Dermis microvascular lymphatic vessel endothelial cell (primary cell): ENCODE data around the gene NPY4R2. TPM values are rescaled to one million over a fixed set of nuclear protein-coding genes. Genes with fewer than 3 reads are reported as not detected.
"Not testable (repeated sequence)": the region's sequence is repeated elsewhere in the genome, so short reads cannot be mapped to it uniquely, and the experiment has no call there.

Source experiments
- DNase-seq, 2 donors: peaks; one replicate each; pipeline versions ENCODE4 v3.0.0 to v3.0.0-alpha.2; 2010; ENCODE audit warnings: low read depth in 2 of 2
- total RNA-seq: library from RNA; depleted of rRNA; stranded (reverse); fragments of >200 nt; gene quantifications from 2 replicates; pipeline ENCODE4 v1.2.1, GENCODE V29; 2014

Gene NPY4R2
- total RNA-seq, 1 donor from 2014 or later, result not detected

DNA sequence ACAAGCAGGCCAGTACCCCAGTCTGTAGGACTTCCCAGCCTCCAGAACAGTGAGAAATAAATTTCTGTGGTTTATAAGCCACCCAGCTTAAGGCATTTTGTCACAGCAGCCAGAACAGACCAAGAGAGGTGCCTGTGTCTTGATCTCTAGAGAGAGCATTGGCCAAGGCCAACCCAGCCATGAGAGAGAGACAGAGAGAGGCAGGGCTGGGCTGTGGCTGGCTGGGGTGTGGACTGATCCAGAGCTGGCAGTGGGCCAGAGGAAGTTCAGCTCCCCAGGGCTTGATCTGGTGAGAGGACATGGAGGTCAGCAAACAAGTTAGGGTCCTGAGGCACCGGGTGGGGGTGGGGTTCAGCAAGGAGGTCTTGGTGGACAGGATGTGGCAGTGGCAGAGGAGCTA lies 14.4 kb downstream of the NPY4R2 start:
- DNase-seq, result not testable (repeated sequence)

DNA sequence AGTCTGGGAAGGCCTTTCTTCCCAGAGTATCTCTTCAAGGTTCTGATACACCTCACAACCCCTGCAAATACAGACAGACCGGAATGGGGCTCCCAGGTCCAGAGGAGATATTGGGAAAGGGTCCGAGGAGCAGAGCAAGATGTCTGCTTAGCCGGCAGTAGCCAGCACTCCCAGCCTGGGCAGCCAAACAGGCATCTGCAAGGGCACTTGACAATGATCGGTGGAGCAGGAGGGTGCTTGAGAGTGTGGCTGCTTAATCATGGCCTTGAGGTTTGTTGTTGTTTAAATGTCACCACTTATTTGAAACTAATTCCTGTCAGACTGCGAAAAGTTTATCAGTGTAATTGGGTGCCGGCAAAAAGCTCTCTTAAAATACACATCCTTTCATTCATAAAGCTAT lies 15.0 kb downstream of the NPY4R2 start:
- not testable (repeated sequence) for DNase-seq

DNA sequence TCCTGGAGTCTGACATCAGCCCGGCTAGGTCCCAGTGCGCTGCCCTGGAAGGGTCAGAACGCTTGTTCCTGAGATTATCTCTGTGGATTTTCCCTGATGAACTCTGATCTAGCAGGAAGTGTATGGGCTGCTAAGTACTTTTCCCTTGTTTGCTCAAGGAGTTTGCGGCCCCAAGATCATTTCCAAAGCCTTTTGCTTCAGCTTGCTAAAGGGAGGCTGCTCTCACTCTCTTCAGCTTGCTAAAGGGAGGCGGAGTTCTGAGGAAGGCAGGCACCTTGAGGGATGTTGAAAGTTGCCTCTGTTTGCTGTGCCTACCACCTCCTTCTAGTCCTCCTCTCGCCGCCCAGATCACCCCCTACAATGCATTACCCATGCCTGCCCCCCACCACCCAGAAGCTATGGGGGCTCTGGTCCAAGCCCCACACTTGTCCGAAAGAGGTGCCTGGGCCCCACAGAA lies 18.3 kb downstream of the NPY4R2 start:
- DNase-seq, result not testable (repeated sequence)

DNA sequence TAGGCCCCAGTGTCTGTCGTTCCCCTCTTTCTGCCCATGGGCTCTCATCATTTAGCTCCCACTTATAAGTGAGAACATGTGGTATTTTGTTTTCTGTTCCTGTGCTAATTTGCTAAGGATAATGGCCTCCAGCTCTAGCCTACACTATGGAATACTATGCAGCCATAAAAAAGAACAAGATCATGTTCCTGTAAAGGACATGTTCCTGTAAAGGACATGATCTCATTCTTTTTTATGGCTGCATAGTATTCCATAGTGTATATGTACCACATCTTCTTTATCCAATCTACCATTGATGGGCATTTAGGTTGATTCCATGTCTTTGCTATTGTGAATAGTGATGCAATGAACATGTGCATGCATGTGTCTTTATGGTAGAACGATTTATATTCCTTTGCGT lies 19.2 kb downstream of the NPY4R2 start:
- not testable (repeated sequence) for DNase-seq

DNA sequence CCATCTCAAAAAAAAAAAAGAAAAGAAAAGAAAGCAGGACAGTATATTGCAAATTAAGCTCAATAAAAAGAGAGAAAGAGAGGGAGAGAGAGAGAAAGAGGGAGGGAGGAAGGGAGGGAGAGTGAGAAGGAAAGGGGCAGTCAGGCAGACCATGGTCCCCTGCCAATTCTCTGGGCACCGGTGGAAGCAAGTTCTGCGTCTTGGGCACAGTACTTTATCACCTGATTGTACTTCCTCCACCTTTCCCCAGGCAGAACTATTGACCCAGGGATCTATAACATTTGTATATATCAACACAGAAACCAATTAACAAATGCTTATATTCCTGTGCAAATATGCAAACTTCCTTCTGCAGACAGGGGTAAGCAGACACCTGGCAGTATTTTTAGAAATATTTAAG lies 22.4 kb downstream of the NPY4R2 start:
- DNase-seq, result not testable (repeated sequence)

DNA sequence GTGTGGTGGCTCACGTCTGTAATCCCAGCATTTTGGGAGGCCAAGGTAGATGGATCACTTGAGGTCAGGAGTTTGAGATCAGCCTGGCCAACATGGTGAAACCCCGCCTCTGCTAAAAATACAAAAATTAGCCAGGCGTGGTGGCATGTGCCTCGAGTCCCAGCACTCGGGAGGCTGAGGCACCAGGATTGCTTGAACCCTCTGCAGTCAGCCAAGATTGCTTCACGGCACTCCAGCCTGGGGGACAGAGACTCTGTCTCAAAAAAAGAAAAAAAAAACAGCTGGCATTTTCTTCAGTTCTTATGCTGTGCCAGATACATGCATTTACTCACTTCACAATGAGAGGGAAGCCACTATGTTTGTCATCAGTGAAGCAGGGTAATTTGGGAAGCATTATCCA lies 22.9 kb downstream of the NPY4R2 start:
- DNase-seq, result not testable (repeated sequence)

DNA sequence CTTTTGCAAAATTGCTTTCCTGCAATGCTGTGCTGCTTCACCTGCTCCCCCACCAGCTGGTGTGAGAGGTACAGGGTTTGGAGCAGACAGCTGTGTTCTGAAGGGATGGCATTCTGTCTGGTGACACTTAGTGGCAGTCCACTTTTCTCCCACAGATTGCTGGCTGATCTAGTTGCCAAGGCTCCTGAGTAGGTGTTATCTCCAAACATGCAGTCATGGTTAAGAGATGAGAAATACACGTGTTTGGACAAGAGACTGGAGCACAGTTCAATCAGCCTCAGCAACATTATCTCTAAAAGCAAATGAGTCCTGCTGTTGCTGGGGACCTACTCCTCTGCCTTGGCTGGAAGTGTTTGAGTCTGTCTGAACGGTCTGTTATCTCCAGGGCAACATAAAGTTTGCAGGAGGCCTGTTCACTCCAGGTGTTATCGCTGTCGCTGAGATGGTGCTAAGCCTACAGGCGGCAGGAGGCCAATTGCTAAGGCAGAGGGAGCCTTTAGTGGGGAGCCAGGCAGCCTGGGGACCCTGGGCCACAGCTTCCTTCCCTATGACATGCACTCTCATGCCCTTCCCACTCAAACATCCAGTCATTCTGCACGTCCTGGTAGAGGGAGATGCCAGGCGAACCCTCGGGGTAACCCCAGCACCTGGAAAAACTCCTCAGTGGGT lies 24.0 kb downstream of the NPY4R2 start:
- not testable (repeated sequence) for DNase-seq

DNA sequence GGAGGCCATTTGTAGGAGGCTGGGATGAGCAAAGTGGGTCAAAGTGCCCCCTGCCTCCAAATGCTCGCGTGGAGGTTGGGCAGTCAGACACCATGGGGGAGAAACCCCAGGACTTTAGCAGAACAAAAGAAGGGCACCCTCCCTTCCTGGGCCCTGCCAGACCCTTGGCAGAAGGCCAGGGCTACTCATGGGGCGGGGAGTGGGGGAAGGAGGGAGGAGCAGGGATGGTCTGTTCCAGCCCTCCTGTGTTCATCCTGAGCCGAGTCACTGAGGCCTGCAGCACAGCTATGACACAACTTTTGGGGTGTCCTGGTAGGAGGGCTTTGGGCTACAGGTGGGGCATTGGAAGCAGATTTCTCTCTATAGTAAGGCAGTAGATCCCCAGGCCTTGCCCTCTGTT lies 24.9 kb downstream of the NPY4R2 start:
- DNase-seq, result not testable (repeated sequence)

DNA sequence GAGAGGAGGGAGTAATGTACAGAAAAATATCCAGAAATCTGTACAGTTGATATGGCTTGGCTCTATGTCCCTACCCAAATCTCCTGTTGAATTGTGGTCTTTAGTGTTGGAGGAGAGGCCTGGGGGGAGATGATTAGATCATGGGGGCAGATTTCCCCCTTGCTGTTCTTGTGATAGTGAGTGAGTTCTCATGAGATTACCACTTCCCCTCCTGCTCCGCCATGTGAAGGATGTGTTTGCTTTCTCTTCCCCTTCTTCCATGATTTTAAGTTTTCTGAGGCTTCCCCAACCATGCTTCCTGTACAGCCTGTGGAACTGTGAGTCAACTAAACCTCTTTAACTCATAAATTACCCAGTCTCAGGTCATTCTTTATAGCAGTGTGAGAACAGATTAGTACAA lies 29.0 kb downstream of the NPY4R2 start:
- not testable (repeated sequence) for DNase-seq

DNA sequence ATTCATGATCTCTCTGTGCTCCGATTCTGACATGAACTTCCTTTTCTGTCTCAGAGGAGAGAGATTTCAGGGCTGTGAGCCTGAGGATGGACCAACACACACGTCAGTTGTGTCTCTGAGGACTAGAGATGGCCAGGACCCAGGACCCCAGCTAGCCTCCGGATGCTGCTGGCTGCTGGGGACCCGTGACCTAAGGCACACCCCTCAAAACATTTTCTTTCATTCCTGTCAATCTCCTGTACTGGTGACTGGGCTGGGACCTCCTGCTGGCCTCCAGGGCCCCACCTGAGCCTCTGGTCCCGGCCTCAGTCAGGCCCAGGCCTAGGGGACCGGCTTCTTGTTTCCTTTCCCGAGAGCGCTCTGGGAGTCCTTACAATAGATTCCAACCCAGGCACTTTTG lies 38.7 kb downstream of the NPY4R2 start:
- not testable (repeated sequence) for DNase-seq

DNA sequence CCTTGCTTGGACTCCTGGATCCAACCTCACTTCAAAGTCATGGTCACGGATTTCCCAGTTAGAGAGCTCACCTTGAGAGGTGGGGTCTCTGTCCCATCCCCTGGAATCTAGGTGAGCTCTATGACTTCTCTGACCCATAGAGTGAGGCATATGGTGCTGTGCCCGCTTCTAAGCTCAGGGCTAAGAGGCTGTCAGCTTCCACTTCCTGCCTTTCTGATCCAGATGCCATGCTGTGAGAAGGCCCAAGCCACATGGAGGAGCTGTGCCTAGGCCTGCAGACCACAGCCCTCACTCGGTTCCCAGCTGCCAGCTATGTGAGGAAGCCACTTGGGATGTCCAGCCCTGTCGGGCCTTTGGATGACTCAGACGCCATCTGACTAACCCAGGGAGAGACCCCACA lies 41.2 kb downstream of the NPY4R2 start:
- DNase-seq, result not testable (repeated sequence)

DNA sequence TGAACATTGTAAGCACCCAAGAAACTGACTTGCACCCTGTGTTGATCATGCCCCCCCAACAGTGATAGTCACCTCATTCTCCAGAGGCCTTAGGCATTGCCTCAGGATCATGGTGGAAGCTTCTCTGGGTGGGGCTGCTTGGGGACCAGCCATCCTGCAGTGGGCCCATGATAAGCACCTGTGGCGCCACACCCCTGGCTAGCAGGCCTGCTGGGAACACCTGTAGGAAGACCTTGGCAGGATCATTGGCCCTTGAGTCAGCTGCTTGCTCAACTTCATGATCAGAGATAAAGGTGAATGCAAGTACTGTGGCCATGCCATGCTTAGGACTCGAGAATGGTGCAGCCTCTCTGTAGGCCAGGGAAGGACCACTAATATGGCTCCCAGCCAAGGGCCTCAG lies 42.2 kb downstream of the NPY4R2 start:
- not testable (repeated sequence) for DNase-seq

DNA sequence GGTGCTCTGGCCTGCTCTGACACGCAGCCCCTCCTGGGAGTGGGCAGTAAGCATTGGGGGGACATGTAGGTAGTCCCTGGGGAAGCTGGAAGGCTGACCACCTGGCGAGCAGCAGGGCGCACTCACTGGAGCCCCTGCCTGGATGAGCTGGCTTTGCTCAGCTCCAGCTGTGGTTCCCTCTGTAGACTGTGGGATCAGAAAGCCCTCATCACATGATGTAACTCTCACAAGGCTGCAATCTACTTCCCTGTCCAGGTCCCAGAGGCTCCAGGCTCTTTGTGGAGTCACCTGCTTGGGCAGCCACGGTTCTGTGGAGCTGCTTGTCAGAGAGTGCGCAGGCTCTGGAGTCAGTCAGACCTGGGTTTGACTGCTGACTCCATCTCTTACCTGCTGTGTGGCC lies 44.3 kb downstream of the NPY4R2 start:
- not testable (repeated sequence) for DNase-seq

DNA sequence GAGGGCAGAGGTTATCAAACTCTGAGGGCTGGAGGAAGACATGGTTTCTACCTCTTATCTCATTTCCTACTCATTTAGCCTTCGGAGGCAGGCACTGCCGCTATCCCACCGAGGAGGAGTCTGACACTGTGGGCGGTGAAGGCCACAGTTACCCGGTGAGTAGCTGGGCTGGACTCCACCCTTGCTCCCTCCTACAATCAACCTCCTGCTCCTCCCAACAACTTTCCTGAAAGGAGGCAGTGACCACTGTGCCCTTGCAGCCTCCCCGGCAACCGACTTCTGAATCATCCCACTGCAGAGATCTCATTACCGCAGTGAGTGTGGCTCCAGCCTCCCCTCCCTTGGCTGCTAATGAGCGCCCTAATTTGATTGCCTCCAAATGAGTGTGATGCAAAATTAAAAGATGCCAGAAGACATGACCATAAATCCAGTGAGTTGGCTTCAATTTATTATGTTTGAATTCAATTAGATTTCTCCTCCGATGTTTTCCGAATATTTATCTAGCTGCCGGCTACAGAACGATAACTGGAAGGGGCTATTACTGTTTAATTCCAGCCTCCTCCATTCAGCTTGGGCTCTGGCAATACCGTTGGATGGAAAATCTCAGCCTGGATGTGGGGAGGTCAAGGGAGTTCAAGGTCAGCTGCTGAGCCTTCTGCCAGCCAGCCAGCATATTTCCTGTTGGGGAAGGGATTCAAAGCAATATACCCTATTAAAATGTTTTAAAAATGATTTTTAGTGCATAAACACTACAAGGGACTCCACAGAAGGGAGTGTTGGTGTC lies 46.0 kb downstream of the NPY4R2 start:
- DNase-seq, result not testable (repeated sequence)

DNA sequence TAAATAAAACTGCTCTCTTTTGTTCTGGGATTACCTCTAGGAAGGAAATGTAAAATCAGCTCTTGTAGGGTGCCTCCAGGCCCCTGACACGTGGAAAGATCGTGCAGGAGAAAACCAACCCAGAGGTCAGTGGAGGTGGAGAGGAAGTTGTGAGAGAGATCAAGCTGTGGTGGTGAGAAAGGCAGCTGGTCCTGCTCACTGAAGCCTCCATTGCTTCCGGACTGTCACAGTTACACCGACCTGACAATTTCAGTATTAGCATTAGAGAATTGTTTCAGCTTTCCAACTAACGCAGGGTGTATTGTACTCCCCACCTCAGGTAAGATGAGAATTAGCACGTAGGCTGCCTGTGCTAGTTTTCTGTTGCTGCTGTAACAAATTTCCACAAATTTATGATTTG lies 50.5 kb downstream of the NPY4R2 start:
- DNase-seq, result not testable (repeated sequence)

DNA sequence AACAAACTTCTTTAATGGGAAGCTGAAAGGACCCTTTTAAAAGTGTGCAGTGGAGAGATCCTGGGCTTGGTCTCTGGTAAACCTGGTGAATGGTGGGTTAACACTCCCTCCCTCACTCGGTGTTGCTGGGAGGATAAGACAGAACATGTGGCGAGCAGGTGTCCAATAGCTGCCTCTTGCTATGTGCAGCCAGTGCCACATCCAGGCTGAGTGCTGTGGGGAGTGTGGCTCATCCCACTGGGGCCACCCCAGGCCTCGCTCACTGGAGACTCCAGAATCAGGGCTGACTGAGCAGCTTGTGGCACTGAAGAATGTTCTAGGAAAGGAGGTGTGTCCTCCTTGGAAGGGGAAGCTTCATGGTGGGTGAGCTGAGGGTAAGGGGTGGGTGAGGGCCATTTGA lies 51.6 kb downstream of the NPY4R2 start:
- DNase-seq, result not testable (repeated sequence)

DNA sequence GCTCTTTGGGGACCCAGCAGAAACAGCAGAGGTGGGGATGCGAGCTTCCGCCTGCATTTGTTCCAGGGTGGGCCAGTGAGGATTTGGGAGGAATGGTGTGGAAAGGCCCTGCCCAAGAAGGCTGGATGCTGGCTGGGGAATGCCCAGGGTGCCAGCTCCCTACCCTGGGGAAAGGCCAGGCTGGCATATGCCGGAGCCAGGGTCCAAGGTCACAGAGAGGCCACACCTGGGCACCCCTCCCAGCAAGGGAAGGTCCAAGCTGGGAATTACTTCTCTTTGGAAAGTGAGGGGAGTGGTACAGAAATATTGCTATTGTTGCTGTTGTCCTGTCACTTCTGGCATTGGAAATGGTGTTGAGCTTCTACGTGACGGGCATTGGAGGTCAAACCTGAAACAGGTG lies 53.1 kb downstream of the NPY4R2 start:
- not testable (repeated sequence) for DNase-seq

DNA sequence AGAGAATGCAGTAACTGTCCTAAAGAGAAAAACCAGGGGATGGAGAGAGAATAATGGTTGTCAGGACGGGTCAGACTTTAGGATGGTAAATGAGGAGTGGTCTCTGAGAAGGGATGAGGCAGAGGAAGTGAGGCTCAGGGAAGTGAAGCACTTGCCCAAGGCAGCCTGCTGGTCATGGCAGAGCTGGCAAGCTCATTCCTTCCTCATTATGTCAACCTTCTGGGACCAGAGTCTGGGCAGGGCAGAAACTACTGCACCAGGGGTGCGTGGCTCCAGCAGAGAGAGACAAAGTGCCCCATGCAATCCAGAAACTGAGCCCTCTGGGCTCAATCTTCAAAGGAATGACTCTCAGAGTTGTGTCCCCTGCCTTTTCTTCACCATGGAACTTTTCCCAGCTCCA lies 53.6 kb downstream of the NPY4R2 start:
- not testable (repeated sequence) for DNase-seq

Other genes starting within 250 kb of the NPY4R2 start
- 0.26 and 0.89 TPM in 2 replicates for gene SYT15B, start 155.1 kb upstream of the NPY4R2 start, total RNA-seq
- not detected in 2 replicates for gene FAM25C, start 81.1 kb downstream of the NPY4R2 start, total RNA-seq